ENCODE results near the gene MRPS7. TPM values are rescaled to one million over a fixed set of nuclear protein-coding genes. Genes with fewer than 3 reads are reported as not detected.
A peak's percentile ranks its signal among the peaks of the same experiment; 100 is the strongest.

MRPS7 gene
- total and polyA plus RNA-seq, 10 of the 15 experiments (the other 5 are each of a cell fraction or from before 2014, with no cell fraction given), result 88.4 to 217 (median 109) TPM

DNA sequence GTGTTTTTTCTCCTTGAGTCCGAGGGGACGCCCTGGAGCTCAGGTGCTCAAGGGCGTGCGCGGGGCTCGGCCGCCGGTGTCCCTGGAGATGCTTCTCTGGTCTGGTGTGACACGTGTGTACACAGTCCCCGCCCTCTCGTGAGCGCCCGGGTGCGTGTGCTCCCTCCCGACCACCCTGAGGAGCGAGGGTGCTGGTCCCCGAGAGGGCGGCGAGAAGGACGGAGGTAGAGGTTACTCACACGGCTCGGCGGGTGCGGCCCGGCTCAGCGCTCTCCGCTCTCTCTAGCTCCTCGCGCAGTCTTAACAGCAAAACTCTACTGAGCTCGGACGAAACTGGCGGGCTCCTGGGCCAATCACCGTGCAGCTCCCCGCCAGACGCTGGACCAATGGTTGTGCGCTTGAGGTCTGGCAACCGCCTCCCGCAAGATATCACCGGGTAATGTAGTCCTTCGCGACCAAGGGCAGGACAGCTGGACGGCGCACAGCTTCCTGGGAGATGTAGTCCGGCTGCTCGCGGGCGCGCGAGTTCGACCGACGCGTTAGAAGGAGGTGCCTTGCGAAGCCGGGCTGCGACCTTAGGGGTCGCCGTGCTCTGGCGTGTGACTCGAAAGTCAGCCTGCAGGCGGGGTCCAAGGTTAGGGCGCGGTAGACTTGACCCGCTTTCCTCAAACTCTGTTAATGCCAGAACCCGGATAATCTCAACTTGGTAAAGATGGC, 27.6 kb downstream of the MRPS7 start, which contains the start of gene SLC25A19 (continued):
- TF ChIP-seq, protein P1, sequence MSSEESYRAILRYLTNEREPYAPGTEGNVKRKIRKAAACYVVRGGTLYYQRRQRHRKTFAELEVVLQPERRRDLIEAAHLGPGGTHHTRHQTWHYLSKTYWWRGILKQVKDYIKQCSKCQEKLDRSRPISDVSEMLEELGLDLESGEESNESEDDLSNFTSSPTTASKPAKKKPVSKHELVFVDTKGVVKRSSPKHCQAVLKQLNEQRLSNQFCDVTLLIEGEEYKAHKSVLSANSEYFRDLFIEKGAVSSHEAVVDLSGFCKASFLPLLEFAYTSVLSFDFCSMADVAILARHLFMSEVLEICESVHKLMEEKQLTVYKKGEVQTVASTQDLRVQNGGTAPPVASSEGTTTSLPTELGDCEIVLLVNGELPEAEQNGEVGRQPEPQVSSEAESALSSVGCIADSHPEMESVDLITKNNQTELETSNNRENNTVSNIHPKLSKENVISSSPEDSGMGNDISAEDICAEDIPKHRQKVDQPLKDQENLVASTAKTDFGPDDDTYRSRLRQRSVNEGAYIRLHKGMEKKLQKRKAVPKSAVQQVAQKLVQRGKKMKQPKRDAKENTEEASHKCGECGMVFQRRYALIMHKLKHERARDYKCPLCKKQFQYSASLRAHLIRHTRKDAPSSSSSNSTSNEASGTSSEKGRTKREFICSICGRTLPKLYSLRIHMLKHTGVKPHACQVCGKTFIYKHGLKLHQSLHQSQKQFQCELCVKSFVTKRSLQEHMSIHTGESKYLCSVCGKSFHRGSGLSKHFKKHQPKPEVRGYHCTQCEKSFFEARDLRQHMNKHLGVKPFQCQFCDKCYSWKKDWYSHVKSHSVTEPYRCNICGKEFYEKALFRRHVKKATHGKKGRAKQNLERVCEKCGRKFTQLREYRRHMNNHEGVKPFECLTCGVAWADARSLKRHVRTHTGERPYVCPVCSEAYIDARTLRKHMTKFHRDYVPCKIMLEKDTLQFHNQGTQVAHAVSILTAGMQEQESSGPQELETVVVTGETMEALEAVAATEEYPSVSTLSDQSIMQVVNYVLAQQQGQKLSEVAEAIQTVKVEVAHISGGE (CRISPR knock-in tag; IDR thresholded peaks at IDR 0.05), result no peak
- TF ChIP-seq, protein P2, sequence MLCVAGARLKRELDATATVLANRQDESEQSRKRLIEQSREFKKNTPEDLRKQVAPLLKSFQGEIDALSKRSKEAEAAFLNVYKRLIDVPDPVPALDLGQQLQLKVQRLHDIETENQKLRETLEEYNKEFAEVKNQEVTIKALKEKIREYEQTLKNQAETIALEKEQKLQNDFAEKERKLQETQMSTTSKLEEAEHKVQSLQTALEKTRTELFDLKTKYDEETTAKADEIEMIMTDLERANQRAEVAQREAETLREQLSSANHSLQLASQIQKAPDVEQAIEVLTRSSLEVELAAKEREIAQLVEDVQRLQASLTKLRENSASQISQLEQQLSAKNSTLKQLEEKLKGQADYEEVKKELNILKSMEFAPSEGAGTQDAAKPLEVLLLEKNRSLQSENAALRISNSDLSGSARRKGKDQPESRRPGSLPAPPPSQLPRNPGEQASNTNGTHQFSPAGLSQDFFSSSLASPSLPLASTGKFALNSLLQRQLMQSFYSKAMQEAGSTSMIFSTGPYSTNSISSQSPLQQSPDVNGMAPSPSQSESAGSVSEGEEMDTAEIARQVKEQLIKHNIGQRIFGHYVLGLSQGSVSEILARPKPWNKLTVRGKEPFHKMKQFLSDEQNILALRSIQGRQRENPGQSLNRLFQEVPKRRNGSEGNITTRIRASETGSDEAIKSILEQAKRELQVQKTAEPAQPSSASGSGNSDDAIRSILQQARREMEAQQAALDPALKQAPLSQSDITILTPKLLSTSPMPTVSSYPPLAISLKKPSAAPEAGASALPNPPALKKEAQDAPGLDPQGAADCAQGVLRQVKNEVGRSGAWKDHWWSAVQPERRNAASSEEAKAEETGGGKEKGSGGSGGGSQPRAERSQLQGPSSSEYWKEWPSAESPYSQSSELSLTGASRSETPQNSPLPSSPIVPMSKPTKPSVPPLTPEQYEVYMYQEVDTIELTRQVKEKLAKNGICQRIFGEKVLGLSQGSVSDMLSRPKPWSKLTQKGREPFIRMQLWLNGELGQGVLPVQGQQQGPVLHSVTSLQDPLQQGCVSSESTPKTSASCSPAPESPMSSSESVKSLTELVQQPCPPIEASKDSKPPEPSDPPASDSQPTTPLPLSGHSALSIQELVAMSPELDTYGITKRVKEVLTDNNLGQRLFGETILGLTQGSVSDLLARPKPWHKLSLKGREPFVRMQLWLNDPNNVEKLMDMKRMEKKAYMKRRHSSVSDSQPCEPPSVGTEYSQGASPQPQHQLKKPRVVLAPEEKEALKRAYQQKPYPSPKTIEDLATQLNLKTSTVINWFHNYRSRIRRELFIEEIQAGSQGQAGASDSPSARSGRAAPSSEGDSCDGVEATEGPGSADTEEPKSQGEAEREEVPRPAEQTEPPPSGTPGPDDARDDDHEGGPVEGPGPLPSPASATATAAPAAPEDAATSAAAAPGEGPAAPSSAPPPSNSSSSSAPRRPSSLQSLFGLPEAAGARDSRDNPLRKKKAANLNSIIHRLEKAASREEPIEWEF (IDR thresholded peaks at IDR 0.05; ENCODE audit: insufficient replicate concordance, low read depth, low read length), result no peak
- TF ChIP-seq, protein P3, sequence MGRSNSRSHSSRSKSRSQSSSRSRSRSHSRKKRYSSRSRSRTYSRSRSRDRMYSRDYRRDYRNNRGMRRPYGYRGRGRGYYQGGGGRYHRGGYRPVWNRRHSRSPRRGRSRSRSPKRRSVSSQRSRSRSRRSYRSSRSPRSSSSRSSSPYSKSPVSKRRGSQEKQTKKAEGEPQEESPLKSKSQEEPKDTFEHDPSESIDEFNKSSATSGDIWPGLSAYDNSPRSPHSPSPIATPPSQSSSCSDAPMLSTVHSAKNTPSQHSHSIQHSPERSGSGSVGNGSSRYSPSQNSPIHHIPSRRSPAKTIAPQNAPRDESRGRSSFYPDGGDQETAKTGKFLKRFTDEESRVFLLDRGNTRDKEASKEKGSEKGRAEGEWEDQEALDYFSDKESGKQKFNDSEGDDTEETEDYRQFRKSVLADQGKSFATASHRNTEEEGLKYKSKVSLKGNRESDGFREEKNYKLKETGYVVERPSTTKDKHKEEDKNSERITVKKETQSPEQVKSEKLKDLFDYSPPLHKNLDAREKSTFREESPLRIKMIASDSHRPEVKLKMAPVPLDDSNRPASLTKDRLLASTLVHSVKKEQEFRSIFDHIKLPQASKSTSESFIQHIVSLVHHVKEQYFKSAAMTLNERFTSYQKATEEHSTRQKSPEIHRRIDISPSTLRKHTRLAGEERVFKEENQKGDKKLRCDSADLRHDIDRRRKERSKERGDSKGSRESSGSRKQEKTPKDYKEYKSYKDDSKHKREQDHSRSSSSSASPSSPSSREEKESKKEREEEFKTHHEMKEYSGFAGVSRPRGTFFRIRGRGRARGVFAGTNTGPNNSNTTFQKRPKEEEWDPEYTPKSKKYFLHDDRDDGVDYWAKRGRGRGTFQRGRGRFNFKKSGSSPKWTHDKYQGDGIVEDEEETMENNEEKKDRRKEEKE (IDR thresholded peaks at IDR 0.05), result no peak
- no peak; the same call in 1 of the 2 replicates for TF ChIP-seq STAT1 (conservative IDR thresholded peaks at IDR 0.05)
- no peak for TF ChIP-seq PAX8 (IDR thresholded peaks at IDR 0.05)
- TF ChIP-seq, protein P4, sequence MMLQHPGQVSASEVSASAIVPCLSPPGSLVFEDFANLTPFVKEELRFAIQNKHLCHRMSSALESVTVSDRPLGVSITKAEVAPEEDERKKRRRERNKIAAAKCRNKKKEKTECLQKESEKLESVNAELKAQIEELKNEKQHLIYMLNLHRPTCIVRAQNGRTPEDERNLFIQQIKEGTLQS (IDR thresholded peaks at IDR 0.05; ENCODE audit: borderline replicate concordance, extremely low read depth, low read depth, low read length), result peak; percentile 14; the same call in 1 of the 2 replicates
- no peak for TF ChIP-seq RAD51 (IDR thresholded peaks at IDR 0.05)
- TF ChIP-seq, protein P5, sequence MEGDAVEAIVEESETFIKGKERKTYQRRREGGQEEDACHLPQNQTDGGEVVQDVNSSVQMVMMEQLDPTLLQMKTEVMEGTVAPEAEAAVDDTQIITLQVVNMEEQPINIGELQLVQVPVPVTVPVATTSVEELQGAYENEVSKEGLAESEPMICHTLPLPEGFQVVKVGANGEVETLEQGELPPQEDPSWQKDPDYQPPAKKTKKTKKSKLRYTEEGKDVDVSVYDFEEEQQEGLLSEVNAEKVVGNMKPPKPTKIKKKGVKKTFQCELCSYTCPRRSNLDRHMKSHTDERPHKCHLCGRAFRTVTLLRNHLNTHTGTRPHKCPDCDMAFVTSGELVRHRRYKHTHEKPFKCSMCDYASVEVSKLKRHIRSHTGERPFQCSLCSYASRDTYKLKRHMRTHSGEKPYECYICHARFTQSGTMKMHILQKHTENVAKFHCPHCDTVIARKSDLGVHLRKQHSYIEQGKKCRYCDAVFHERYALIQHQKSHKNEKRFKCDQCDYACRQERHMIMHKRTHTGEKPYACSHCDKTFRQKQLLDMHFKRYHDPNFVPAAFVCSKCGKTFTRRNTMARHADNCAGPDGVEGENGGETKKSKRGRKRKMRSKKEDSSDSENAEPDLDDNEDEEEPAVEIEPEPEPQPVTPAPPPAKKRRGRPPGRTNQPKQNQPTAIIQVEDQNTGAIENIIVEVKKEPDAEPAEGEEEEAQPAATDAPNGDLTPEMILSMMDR (IDR thresholded peaks at IDR 0.05 in 2 of 3, conservative IDR thresholded peaks at IDR 0.05 in 1 of 3; ENCODE audit: control insufficient read depth in 2 of 3, extremely low read depth in 1 of 3, insufficient read depth in 1 of 3, low read depth in 3 of 3, low read length in 3 of 3), result peak; percentile 30 to 60 (median 37); a peak in 4 of 6 replicates
- no peak for TF ChIP-seq ZNF384 (IDR thresholded peaks at IDR 0.05; ENCODE audit: borderline replicate concordance, low read depth, low read length)
- TF ChIP-seq, protein P6, sequence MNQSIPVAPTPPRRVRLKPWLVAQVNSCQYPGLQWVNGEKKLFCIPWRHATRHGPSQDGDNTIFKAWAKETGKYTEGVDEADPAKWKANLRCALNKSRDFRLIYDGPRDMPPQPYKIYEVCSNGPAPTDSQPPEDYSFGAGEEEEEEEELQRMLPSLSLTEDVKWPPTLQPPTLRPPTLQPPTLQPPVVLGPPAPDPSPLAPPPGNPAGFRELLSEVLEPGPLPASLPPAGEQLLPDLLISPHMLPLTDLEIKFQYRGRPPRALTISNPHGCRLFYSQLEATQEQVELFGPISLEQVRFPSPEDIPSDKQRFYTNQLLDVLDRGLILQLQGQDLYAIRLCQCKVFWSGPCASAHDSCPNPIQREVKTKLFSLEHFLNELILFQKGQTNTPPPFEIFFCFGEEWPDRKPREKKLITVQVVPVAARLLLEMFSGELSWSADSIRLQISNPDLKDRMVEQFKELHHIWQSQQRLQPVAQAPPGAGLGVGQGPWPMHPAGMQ (IDR thresholded peaks at IDR 0.05; ENCODE audit: borderline replicate concordance), result no peak
- TF ChIP-seq SUPT20H (IDR thresholded peaks at IDR 0.05; ENCODE audit: borderline replicate concordance, control insufficient read depth, low read depth, low read length), result no peak
